Trophoblast cell (in vitro differentiated cells and primary cell): ENCODE data around the gene ADAM15.

Source experiments
- DNase-seq, 2 donors: peaks; one replicate each; pipeline ENCODE4 v3.0.0-alpha.2; 2016
- H2AFZ ChIP-seq: 2 replicates; pipeline ENCODE4 v1.6.1; 2013; ENCODE audit warnings: low read length, moderate library complexity, mild to moderate bottlenecking; ENCODE audit not compliant: insufficient read depth, poor library complexity
- H2AK5ac ChIP-seq: 2 replicates; pipeline ENCODE4 v1.6.1; 2013; ENCODE audit warnings: mild to moderate bottlenecking, low read length
- H2BK120ac ChIP-seq: 2 replicates; pipeline ENCODE4 v1.6.1; 2013; ENCODE audit warnings: low read length, mild to moderate bottlenecking, moderate library complexity; ENCODE audit not compliant: insufficient read depth, poor library complexity
- H2BK12ac ChIP-seq: 2 replicates; pipeline ENCODE4 v1.6.1; 2013; ENCODE audit warnings: mild to moderate bottlenecking, low read length, moderate library complexity
- H2BK5ac ChIP-seq: 2 replicates; pipeline ENCODE4 v1.6.1; 2013; ENCODE audit warnings: low read length, low read depth, moderate library complexity, mild to moderate bottlenecking; ENCODE audit not compliant: poor library complexity
- H3K14ac ChIP-seq: 2 replicates; pipeline ENCODE4 v1.6.1; 2013; ENCODE audit warnings: mild to moderate bottlenecking, low read length
- H3K18ac ChIP-seq: 2 replicates; pipeline ENCODE4 v1.6.1; 2013; ENCODE audit warnings: mild to moderate bottlenecking, low read length
- H3K23ac ChIP-seq: 2 replicates; pipeline ENCODE4 v1.6.1; 2013; ENCODE audit warnings: low read length
- H3K27ac ChIP-seq: 2 replicates; pipeline ENCODE4 v1.5.1; 2013; ENCODE audit warnings: low read depth, mild to moderate bottlenecking, inconsistent platforms, low read length, moderate library complexity
- H3K27me3 ChIP-seq: 2 replicates; pipeline ENCODE4 v1.6.1; 2013; ENCODE audit warnings: inconsistent platforms, mild to moderate bottlenecking, low read length, moderate library complexity; ENCODE audit not compliant: insufficient read depth
- H3K36me3 ChIP-seq, 2 experiments: 1 replicate in 1 of 2; 2 replicates in 1 of 2; pipeline ENCODE4 v1.6.1; 2013; ENCODE audit warnings: low read length in 2 of 2, mild to moderate bottlenecking in 2 of 2, moderate library complexity in 1 of 2; ENCODE audit not compliant: insufficient read depth in 2 of 2, control insufficient read depth in 1 of 2
- H3K4ac ChIP-seq: 2 replicates; pipeline ENCODE4 v1.6.1; 2013; ENCODE audit warnings: low read depth, mild to moderate bottlenecking, low read length, moderate library complexity
- H3K4me1 ChIP-seq, 2 experiments: 1 replicate in 1 of 2; 2 replicates in 1 of 2; pipeline ENCODE4 v1.6.1; 2013; ENCODE audit warnings: low read length in 2 of 2, mild to moderate bottlenecking in 2 of 2, moderate library complexity in 1 of 2; ENCODE audit not compliant: insufficient read depth in 2 of 2, control insufficient read depth in 1 of 2
- H3K4me2 ChIP-seq: 2 replicates; pipeline ENCODE4 v1.6.1; 2013; ENCODE audit warnings: inconsistent platforms, mild to moderate bottlenecking, low read length, moderate library complexity
- H3K4me3 ChIP-seq: 2 replicates; pipeline ENCODE4 v1.5.1; 2013; ENCODE audit warnings: mild to moderate bottlenecking, low read depth, low read length, inconsistent platforms
- H3K79me1 ChIP-seq: one replicate; pipeline ENCODE4 v1.6.1; 2013; ENCODE audit warnings: low read length
- H3K79me2 ChIP-seq: 2 replicates; pipeline ENCODE4 v1.6.1; 2013; ENCODE audit warnings: low read length, mild to moderate bottlenecking; ENCODE audit not compliant: control insufficient read depth, insufficient read depth, poor library complexity
- H3K9ac ChIP-seq: 2 replicates; pipeline ENCODE4 v1.6.1; 2013; ENCODE audit warnings: mild to moderate bottlenecking, low read length
- H3K9me3 ChIP-seq: 2 replicates; pipeline ENCODE4 v1.6.1; 2013; ENCODE audit warnings: low read depth, mild to moderate bottlenecking, control low read depth, inconsistent platforms, low read length; ENCODE audit not compliant: insufficient read depth
- H4K12ac ChIP-seq: 2 replicates; pipeline ENCODE4 v1.6.1; 2013; ENCODE audit warnings: low read depth, mild to moderate bottlenecking, low read length, moderate library complexity
- H4K8ac ChIP-seq: 2 replicates; pipeline ENCODE4 v1.6.1; 2013; ENCODE audit warnings: low read depth, mild to moderate bottlenecking, low read length, moderate library complexity
- H4K91ac ChIP-seq: one replicate; pipeline ENCODE4 v1.6.1; 2013; ENCODE audit warnings: low read depth, mild to moderate bottlenecking, low read length, moderate library complexity
- WGBS: extraction: QIAGEN DNeasy Blood & Tissue Kit; methylation state at CpG from one replicate; pipeline ENCODE4 v1.1.7; 2013; ENCODE audit warnings: missing lambda C conversion rate; ENCODE audit not compliant: insufficient read length, insufficient coverage; ENCODE audit errors: extremely low coverage; 5-methylcytosine and 5-hydroxymethylcytosine counted together

The ADAM15 gene

GRCh38 chr1:155003227-155003765 is 47.8 kb upstream of the ADAM15 start:
- Histone ChIP-seq H3K23ac (no peak overlapping the region), H3K14ac (peak overlapping the region; percentile 98), H3K27ac (peak overlapping the region; percentile 89), H3K9ac (peak overlapping the region; percentile 44), H2BK5ac (peak overlapping the region; percentile 95), H3K4me1 (peaks cover 20 to 24% of the 10 kb centered on the region in 2 experiments), H2AFZ (peak overlapping the region; percentile 66), H3K9me3 (no peaks in the 10 kb centered on the region), H2BK12ac (peak overlapping the region; percentile 1), H2BK120ac (peak overlapping the region; percentile 96), H3K79me1 (peaks cover 36% of the 10 kb centered on the region), H3K18ac (peak overlapping the region; percentile 97), H3K4me3 (peak overlapping the region; percentile 93), H3K27me3 (no peaks in the 10 kb centered on the region), H4K8ac (peak overlapping the region; percentile 90), H2AK5ac (peak overlapping the region; percentile 96), H3K79me2 (peaks cover 18% of the 10 kb centered on the region), H3K4me2 (peak overlapping the region; percentile 95), H4K91ac (peak overlapping the region; percentile 97), H3K4ac (peak overlapping the region; percentile 98), H3K36me3 (peaks cover 0 to 7% of the 10 kb centered on the region in 2 experiments), H4K12ac (peak overlapping the region; percentile 86)
- no CpG with 5 or more reads among the region's 37 CpGs for WGBS
- no peak for DNase-seq

GRCh38 chr1:155003766-155004351 is 47.3 kb upstream of the ADAM15 start:
- H4K8ac ChIP-seq = peak overlapping the region; percentile 23
- H2BK5ac ChIP-seq = peak overlapping the region; percentile 95
- H3K9ac ChIP-seq = peak overlapping the region; percentile 44
- peak overlapping the region; percentile 97 for H4K91ac ChIP-seq
- H3K4me1 ChIP-seq = peaks cover 22 to 28% of the 10 kb centered on the region in 2 experiments
- peak overlapping the region; percentile 89 for H3K27ac ChIP-seq
- peaks cover 36% of the 10 kb centered on the region for H3K79me1 ChIP-seq
- no CpG with 5 or more reads among the region's 34 CpGs for WGBS
- no peak overlapping the region for H3K23ac ChIP-seq
- peak overlapping the region; percentile 98 for H3K4ac ChIP-seq
- DNase-seq = no peak
- peak overlapping the region; percentile 9 for H2AK5ac ChIP-seq
- H3K4me2 ChIP-seq = peak overlapping the region; percentile 95
- H3K18ac ChIP-seq = peak overlapping the region; percentile 73
- H3K36me3 ChIP-seq = peaks cover 0 to 7% of the 10 kb centered on the region in 2 experiments
- H3K4me3 ChIP-seq = peak overlapping the region; percentile 93
- H2BK120ac ChIP-seq = peak overlapping the region; percentile 96
- H3K79me2 ChIP-seq = peaks cover 18% of the 10 kb centered on the region
- H3K27me3 ChIP-seq = no peaks in the 10 kb centered on the region
- peak overlapping the region; percentile 26 for H2AFZ ChIP-seq
- H3K14ac ChIP-seq = peak overlapping the region; percentile 69
- H4K12ac ChIP-seq = peak overlapping the region; percentile 2
- no peaks in the 10 kb centered on the region for H3K9me3 ChIP-seq
- H2BK12ac ChIP-seq = peak overlapping the region; percentile 1

GRCh38 chr1:155004352-155005075 is 46.6 kb upstream of the ADAM15 start:
- Histone ChIP-seq H2BK5ac (peak overlapping the region; percentile 1), H3K27me3 (no peaks in the 10 kb centered on the region), H3K4ac (peak overlapping the region; percentile 8), H4K91ac (peak overlapping the region; percentile 97), H3K4me1 (peaks cover 21 to 27% of the 10 kb centered on the region in 2 experiments), H3K14ac (peak overlapping the region; percentile 69), H2BK12ac (peak overlapping the region; percentile 51), H3K9ac (no peak overlapping the region), H4K12ac (peak overlapping the region; percentile 34), H3K27ac (peak overlapping the region; percentile 20), H2BK120ac (peak overlapping the region; percentile 55), H3K23ac (peak overlapping the region; percentile 23), H3K79me1 (peaks cover 36% of the 10 kb centered on the region), H3K4me3 (peak overlapping the region; percentile 93), H2AK5ac (peak overlapping the region; percentile 44), H3K4me2 (peak overlapping the region; percentile 95), H3K79me2 (peaks cover 22% of the 10 kb centered on the region), H3K9me3 (no peaks in the 10 kb centered on the region), H4K8ac (peak overlapping the region; percentile 7), H3K18ac (peak overlapping the region; percentile 73), H3K36me3 (peaks cover 0 to 7% of the 10 kb centered on the region in 2 experiments), H2AFZ (peak overlapping the region; percentile 26)
- no CpG with 5 or more reads among the region's 5 CpGs for WGBS
- DNase-seq = no peak

GRCh38 chr1:155005076-155006011 is 45.8 kb upstream of the ADAM15 start:
- H2AK5ac ChIP-seq = no peak overlapping the region
- no peak overlapping the region for H2AFZ ChIP-seq
- no peak overlapping the region for H4K12ac ChIP-seq
- no peak overlapping the region for H3K27ac ChIP-seq
- H3K14ac ChIP-seq = no peak overlapping the region
- H3K23ac ChIP-seq = no peak overlapping the region
- H3K79me1 ChIP-seq = peaks cover 31% of the 10 kb centered on the region
- no peak overlapping the region for H2BK120ac ChIP-seq
- H4K91ac ChIP-seq = no peak overlapping the region
- no peak overlapping the region for H3K18ac ChIP-seq
- H3K4me1 ChIP-seq = peaks cover 15 to 20% of the 10 kb centered on the region in 2 experiments
- H3K4me3 ChIP-seq = no peak overlapping the region
- no peak overlapping the region for H4K8ac ChIP-seq
- peaks cover 20% of the 10 kb centered on the region for H3K79me2 ChIP-seq
- H3K9ac ChIP-seq = no peak overlapping the region
- WGBS = no CpG with 5 or more reads among the region's 17 CpGs
- DNase-seq = no peak
- no peaks in the 10 kb centered on the region for H3K27me3 ChIP-seq
- H3K4me2 ChIP-seq = no peak overlapping the region
- H3K36me3 ChIP-seq = peaks cover 0 to 7% of the 10 kb centered on the region in 2 experiments
- no peak overlapping the region for H2BK5ac ChIP-seq
- peak overlapping the region; percentile 60 for H3K4ac ChIP-seq
- no peak overlapping the region for H2BK12ac ChIP-seq
- no peaks in the 10 kb centered on the region for H3K9me3 ChIP-seq
